GM21529 (cell line): Measurements from ENCODE around the gene GPR146.
"Not testable (repeated sequence)": the region's sequence is repeated elsewhere in the genome, so short reads cannot be mapped to it uniquely, and the experiment has no call there.

Source experiments
- ATAC-seq: cut with Tn5 transposase; IDR thresholded peaks from one replicate; pipeline ENCODE4 v1.9.1; 2021; ENCODE audit not compliant: unreplicated experiment

GPR146 gene

DNA sequence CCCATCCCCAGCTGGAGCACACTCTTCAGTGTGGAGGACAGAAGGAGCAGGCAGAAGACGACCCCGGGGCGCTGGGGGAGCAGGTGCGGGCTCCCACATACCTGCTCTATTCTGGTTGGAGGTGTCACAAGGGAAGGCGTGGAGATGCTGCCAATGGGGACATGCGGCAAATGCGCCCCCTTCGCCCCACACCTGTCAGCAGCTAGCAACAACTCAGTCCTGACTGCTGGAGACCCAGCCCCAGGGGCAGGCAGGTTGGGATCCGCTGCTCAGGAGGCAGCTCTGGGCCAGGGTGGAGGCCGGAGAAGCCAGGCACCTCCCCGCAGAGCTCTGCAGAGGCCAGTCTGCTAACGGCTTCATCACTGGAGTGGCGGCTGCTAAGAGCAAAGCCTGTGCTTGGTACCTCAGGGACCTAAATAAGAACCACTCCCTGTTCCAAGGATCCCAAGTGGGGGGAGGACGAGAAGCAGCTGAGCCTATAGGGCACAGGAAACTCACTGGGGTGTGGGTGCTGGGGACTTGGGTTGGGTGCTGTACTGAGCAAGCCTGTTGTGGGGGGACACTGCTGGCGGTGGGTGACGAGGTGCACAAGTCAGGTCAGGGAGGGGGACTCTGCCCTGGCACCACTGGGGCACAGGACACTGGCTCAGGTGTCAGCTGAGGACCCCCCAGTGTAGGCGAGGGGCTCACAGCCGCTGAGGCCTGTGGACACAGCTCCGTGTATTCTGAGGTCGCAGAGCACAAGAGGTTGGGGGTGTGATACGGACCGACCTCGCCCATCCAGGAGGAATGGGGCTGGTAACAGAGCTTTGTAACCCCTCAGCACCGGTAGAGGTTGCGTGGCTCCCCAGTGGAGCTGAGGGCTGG lies 19.2 kb upstream of the GPR146 start:
- no peak for ATAC-seq

DNA sequence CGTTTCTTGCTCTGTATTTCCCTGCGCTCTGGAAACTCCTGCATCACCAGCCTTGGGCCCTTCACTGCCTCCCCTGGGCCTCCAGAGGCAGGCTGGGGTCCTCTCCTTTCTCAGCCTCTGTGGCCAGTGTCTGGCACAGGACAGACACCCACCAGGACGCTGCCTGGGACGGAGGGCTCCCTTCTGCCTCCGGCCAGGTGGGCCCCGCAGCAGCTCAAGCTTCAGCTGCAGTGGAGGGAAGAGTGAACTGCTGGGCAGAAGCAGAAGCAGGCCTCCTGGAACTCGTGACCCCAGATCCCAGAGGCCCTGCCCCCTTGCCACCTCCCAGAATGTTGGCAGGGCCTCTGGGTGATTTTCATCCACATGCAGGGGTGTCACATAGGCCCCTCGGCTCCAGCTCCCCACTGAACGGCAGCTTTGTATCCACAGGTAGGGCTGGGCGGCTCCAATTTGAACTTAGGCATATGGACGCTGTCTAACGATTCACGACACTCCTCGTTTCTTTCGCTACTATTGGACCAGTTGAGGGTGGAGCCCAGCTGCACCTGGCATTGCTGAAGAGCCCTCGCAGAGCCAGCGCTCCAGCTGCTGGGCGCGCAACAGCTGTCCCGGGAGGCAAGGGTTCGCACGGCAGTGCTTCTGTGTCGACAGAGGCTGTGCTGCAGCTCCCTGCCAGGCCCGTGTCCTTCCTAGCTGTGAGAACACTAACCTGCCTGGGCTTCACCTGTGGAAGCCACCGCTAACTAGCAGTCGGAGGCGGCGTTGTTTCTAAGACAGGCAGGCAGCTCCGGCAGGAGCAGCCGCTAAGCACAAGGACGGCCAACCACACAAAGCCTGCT lies 18.4 kb upstream of the GPR146 start:
- ATAC-seq: no peak

DNA sequence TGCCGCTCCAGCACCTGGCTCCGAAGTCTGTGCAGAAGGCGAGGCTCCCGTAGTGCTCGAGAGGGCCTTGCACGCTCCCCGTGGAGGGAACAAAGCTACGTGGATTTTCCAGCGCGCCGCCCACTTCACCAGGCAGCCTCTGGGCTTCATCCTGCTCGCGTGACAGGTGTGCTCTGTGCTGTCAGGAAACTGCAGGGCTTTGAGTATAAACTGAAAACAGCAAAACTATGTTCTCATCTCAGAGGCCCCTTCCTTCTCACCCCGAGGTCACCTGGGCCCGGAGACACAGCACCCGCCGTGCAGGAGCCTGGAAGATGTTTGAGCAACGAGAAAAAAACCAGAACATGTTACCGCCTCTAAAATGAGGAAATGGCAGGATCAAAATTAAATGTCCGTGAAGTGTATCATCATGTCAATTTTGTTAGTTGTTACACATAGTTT lies 17.6 kb upstream of the GPR146 start:
- ATAC-seq: no peak

DNA sequence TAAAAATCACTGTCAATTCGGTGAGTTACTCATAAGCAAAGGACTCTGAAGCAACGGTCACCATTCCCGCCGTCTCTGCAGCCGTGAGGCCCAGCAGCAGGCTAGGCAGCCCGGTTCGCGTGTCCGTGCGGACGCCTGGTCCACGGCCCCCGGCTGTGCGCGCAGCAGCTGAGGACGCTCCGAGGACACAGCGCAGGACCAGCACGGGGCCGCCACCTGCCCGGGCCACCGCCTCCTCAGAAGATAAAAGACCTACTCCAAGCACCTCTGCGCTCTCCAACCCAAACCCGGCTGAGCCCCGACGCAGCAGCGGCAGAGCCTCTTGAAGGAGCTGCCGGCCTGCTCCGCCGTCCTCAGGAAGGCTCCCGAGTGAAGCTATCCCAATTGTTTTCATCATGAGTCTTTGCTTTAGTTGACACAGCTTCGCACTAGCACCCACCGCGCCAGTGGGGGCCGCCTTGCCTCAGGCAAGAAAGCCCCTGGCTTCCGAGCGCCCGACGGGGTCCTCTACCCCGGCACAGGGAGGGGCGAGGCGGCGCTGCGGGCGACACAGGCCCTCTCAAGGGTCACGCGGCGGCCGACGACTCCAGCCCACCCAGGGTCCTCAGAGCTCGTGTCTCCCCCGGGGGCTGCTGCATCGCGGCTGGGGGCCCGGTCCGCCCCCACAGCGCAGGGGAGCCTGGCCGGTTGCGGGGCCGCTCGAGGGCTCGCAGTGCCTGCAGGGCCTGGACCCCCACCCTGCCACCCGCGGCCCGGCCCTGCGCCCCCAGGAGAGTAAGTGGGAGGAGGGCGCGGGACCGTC lies 16.9 kb upstream of the GPR146 start:
- ATAC-seq: peak; percentile 0

DNA sequence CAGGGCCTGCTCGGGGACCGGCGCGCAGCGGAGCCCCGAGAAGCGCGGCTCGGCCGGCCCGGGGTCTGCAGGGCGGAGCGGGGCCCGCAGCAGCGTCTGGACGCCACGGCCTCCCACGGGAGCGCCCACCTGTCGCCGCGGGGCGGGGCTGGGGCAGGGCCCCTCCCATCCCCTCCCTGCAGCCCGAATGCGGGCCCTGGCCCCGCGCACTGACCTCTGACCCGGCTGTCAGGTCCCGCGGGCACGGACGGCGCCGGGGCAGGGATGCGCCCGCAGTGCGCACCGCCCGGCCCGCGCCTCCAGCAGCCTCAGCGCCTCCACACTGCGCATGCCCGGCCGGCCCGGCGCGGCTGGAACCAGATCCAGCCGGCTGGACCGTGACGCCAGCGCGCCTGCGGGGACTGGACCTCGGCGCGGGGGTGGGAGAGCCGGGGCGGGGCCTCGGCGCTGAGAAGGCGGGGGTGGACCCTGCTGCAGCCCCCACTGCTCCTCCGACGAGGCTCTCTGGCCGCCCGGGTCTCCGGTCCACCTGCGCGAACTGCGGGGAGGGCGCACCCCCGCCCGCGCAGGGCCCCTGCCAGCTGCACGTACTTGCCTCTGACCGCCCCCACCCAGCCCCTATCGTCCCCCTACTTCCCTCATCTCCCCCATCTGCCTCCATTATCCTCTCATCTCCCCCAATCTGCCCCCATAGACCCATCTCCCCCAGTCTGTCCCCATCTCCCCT lies 16.1 kb upstream of the GPR146 start:
- ATAC-seq: peak; percentile 44

DNA sequence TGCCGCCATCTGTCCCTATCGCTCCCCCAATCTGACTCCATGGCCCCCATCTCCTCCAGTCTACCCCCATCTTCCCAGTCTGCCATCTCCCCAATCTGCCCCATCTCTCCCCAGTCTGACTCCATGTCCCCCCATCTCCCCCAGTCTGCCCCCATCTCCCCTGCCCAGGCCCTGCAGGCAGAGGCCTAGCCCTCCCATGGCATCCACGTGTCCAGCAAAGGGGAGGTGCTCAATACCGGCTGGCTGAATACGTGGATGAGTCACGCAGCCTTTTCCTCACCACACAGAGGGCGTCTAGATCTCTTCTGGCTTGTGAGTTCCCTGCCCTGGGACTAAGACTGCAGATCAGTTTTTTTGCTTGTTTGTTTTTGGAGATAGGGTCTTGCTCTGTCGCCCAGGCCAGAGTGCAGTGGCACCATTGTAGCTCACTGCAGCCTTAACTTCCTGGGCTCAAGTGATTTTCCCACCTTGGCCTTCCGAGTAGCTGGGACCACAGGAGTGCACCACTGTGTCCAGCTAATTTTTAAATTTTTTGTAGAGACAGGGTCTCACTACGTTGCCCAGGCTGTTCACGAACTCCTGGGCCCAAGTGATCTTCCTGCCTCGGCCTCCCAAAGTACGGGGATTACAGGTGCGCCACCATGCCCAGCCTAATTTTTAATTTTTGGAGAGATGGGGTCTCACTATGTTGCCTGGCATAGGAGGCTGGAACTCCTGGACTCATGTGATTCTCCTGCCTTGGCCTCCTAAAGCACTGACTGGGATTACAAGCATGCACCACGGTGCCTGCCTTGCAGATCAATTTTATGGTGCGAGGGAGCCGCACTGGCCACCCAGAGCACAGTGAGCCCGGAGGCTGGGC lies 15.3 kb upstream of the GPR146 start:
- ATAC-seq: no peak

DNA sequence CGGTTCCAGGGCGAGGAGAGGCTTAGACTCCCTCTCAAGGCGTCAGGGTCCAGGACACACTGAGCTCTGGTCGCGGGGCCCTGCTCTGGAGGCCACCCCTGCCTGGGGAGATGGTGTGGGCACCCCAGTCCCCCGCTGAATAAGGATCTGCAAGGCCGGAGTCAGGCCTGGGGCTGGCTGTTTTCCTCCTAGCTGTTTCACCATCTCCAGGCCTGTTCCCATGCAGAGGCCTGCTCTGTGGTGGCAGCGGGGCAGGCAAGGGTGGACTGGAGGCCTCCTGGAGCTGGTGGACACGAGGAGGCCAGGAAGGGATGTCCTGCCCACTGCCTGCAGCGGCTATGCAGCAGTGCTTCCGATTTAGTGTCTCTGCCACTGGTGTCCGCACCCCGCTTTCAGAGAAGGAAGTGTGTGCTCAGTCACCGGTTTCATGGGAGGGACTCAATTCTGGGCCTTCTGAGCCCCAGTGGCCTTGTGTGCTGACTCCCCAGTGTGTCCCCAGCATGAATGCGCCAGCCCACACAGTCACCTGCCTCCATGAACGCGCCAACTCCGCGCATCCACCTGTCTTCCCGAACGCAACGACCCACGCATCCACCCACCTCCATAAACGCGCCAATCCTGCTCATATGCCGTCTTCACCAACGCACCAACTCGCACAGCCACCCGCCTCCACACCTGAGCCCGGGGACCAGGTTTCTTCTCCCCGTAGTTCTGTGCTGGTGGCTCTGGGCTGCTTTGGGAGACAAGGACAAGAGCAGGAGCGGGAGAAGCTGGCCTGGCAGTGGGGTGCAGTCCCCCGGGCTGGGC lies 14.5 kb upstream of the GPR146 start:
- ATAC-seq: no peak

DNA sequence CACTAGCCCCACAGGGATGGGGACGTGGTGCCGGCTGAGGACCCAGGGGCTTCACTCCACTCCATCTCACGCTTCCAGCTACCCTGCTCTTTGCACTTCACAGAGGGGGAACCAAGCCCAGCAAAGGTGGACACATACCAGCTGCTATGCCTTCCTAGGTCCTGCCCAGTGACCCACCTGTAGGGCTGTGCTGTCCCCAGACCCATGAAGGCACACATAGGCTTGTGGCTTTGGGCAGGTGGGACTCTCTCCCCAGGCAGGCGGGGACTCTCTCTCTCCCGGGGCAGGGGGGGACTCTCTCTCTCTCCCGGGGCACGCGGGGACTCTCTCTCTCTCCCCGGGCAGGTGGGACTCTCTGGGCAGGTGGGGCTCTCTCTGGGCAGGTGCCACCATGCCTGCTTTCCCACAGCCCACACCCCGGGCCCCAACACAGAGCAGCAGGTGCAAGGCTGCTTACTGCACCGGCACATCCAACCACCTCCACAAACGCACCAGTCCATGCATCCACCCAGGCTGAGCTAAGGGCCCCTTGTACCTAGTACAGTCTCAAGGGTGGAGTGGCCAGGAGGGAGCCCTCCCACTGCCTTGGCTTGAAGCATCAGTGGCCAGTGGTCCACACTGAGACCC lies 13.8 kb upstream of the GPR146 start:
- no peak for ATAC-seq

DNA sequence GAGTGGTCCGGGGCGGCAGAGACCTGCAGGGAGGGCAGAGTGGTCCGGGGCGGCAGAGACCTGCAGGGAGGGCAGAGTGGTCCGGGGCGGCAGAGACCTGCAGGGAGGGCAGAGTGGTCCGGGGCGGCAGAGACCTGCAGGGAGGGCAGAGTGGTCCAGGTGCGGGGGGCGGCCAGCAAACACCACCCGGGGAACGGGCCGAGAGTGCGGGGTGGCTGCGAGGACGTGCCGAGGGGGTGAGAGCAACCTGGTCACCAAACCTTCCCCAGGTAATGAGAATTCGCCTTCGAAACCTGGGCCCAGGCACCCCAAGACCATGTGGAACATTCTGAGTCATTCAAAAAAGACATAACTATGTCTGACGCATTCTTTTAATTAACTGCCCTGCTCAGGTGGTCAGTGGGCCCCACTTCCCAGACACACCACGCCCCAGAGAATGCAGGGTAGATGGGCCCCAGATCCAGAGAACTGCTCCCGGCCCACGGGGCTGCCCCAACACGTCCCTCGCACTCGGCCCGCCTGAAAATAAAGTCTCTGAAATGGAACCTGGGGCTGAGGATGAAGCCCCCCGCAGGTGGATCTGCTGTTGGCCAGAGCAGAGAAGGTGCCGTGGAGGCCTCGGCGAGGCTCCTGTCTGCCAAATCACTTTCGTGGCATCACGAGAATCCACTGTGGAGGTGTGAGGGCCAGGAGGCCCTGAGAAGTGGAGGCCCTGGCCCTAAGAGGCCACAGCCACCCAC lies 12.5 kb upstream of the GPR146 start:
- no peak for ATAC-seq

DNA sequence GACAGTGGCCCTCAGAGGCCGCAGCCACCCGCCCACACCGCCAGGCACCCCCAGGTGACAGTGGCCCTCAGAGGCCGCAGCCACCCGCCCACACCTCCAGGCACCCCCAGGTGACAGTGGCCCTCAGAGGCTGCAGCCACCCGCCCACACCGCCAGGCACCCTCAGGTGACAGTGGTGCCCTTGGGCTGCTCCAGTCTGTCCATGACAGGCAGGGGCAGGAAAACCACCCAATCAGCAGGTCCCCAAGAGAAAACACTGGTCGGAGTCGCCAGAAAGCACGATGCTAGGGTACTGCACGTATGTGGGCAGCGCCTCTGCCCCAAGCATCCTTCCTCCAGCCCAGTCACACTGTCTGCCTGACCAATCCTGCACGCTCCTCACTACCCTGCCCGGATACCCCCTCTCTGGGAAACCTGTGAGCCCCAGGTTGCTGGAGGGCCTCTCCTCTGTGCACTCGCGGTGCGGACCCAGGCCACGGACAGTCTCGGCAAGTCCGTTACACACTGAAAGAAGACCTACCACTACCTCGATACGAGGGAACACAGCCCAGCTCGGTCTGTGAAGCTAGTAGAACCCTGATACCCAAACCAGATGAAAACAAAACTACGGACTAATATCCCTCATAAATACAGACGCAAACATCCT lies 11.7 kb upstream of the GPR146 start:
- ATAC-seq: no peak

DNA sequence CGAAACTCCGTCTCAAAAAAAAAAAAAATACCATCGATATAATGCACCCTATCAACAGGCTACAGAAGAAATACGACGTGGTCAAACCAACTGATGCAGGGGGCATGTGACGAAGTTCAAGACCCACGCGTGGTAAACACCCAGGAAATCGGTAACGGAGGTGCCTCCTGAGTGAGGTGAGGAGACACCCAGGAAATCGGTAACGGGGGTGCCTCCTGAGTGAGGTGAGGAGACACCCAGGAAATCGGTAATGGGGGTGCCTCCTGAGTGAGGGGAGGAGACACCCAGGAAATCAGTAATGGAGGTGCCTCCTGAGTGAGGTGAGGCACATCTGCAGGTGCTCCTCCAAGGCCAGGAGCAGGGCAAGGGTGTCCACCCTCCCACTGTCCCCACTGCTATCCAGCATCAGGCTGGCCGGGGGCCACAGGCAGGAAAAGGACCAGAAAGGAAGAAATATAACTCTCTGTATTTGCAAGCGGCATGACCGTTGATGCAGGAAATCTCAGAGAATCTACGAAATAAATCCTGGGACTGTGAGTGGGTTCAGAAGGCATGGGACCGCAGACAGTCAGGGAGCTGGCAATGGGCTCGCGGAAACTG lies 10.7 kb upstream of the GPR146 start:
- no peak for ATAC-seq

DNA sequence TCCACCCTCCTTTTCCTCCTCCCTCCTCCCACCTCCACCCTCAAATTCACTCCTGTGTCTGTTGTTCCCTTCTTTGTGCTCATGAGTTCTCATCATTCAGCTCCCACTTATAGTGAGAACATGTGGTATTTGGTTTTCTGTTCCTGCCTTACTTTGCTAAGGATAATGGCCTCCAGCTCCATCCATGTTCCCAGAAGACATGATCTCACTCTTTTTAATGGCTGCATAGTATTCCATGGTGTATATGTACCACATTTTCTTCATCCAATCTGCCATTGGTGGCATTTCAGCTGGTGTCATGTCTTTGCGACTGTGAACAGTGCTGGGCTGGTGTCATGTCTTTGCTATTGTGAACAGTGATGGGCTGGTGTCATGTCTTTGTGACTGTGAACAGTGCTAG lies 9.6 kb upstream of the GPR146 start:
- not testable (repeated sequence) for ATAC-seq

DNA sequence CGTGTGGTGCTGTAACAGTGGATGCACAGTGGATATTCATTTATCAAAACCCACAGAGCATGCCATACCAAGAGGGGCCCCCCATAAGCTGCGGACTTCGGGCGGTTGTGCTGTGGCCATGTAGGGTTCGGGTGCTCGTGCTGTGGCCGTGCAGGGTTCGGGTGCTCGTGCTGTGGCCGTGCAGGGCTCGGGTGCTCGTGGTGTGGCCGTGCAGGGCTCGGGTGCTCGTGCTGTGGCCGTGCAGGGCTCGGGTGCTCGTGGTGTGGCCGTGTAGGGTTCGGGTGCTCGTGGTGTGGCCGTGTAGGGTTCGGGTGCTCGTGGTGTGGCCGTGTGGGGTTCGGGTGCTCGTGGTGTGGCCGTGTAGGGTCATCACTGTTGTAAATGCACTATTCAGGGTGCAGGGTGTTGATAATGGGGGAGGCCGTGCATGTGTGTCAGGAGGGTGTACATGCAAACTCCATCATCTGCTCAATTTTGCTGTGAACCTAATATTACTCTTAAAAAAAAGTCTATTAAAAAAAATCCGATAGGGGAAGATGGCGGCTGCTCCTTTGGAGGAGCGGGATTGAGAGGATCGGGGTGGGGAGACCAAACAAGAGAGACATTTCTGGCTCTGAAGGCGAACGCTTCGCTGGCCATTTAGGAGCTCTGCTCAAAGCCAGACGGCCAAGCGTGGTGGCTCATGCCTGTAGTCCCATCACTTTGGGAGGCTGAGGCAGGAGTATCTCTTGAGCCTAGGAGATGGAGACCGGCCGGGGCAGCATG lies 8.0 kb upstream of the GPR146 start:
- not testable (repeated sequence) for ATAC-seq

DNA sequence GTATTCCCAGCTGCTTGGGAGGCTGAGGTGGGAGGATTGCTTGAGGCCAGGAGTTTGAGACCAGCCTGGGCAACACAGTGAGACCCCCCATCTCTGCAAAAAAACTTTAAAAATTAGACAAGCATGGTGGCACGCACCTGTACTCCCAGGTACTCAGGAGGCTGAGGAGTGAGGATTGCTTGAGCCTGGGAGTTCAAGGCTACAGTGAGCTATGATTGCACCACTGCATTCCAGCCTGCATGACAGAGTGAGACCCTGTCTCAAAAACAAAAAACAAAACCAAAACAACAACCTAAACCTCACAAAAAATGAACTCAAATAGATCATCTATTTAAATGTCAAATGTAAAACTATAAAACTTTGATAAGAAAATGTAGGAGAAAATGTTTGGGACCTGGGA lies 4.1 kb upstream of the GPR146 start:
- not testable (repeated sequence) for ATAC-seq

DNA sequence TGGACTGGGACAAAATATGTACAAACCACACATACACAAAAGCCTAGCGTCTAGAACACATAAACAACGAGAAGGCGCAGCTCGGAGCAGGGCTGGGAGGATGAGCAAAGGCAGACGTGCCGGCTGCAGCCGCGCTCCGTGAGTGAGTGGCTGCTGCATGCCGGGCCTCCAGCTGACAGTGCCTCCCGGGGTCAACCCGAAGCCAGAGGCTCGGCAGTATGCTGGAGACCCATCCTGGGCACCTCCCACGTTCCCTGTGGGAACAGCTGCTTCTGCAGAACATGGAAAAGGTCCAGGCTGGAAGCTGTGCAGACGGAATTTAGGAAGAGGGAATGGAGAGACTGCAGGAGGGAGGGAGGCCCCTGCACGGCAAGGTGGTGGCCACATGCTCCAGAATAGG lies 3.6 kb upstream of the GPR146 start:
- no peak for ATAC-seq
